NB4 (cell line): Measurements from ENCODE around the gene MAGI2.

Experiments
- MYC ChIP-seq: IDR thresholded peaks from 2 replicates; pipeline ENCODE4 v1.6.1; 2011; ENCODE audit warnings: low read depth, low read length
- POLR2A ChIP-seq: IDR thresholded peaks from 2 replicates; pipeline ENCODE4 v1.6.1; 2011; ENCODE audit warnings: mild to moderate bottlenecking; ENCODE audit not compliant: insufficient read length; ENCODE audit errors: extremely low read depth

- TF ChIP-seq POLR2A (no peak), MYC (no peak)
These were observed 761.9 kb downstream of the MAGI2 start for GRCh38 chr7:78691584-78691983.
